HCEC 1CT (cell line): ENCODE results near the gene KCNJ15.
"Not testable (repeated sequence)": the region's sequence is repeated elsewhere in the genome, so short reads cannot be mapped to it uniquely, and the experiment has no call there.

Experiments
- DNase-seq: peaks from one replicate; pipeline ENCODE4 v3.0.0-alpha.2; 2017

Gene KCNJ15

GRCh38 chr21:38244885-38245869, 11.6 kb upstream of the KCNJ15 start:
- peak; percentile 99 for DNase-seq

- DNase-seq: no peak
Observed at GRCh38 chr21:38246511-38246910, 10.3 kb upstream of the KCNJ15 start.

GRCh38 chr21:38247054-38247453, 9.7 kb upstream of the KCNJ15 start:
- DNase-seq: not testable (repeated sequence)

GRCh38 chr21:38247738-38248510, 8.9 kb upstream of the KCNJ15 start:
- DNase-seq: no peak

- DNase-seq: no peak
Observed at GRCh38 chr21:38249256-38249655, 7.5 kb upstream of the KCNJ15 start.

GRCh38 chr21:38249696-38250278, 7.0 kb upstream of the KCNJ15 start:
- DNase-seq: no peak

- no peak for DNase-seq
Observed at GRCh38 chr21:38250991-38251418, 5.8 kb upstream of the KCNJ15 start.

- DNase-seq: no peak
Observed at GRCh38 chr21:38254970-38255369, 1.8 kb upstream of the KCNJ15 start.

- DNase-seq: no peak
Observed at GRCh38 chr21:38255571-38256117, 1.1 kb upstream of the KCNJ15 start.

GRCh38 chr21:38257667-38258066, 876 bp downstream of the KCNJ15 start:
- DNase-seq: no peak

- peak; percentile 61 for DNase-seq
Observed at GRCh38 chr21:38258521-38259485, 2.0 kb downstream of the KCNJ15 start.

GRCh38 chr21:38259665-38260064, 2.9 kb downstream of the KCNJ15 start:
- no peak for DNase-seq

- no peak for DNase-seq
Observed at GRCh38 chr21:38260426-38260825, 3.6 kb downstream of the KCNJ15 start.

GRCh38 chr21:38261851-38262250, 5.1 kb downstream of the KCNJ15 start:
- DNase-seq: no peak

GRCh38 chr21:38263493-38263892, 6.7 kb downstream of the KCNJ15 start:
- DNase-seq: peak; percentile 63

- no peak for DNase-seq
Observed at GRCh38 chr21:38264571-38264970, 7.8 kb downstream of the KCNJ15 start.

GRCh38 chr21:38265166-38265565, 8.4 kb downstream of the KCNJ15 start:
- DNase-seq: no peak

GRCh38 chr21:38266732-38267131, 9.9 kb downstream of the KCNJ15 start:
- peak; percentile 76 for DNase-seq

GRCh38 chr21:38267136-38267755, 10.5 kb downstream of the KCNJ15 start:
- no peak for DNase-seq

GRCh38 chr21:38267991-38268863, 11.4 kb downstream of the KCNJ15 start:
- DNase-seq: no peak
